SKM-1 (cell line): ENCODE data around the gene TLE4.
A peak's percentile ranks its signal among the peaks of the same experiment; 100 is the strongest.
"Not testable (repeated sequence)": the region's sequence is repeated elsewhere in the genome, so short reads cannot be mapped to it uniquely, and the experiment has no call there.

Experiments used
- DNase-seq: peaks from one replicate; lab custom pipeline; 2025; ENCODE audit not compliant: unreplicated experiment; lab: John Stamatoyannopoulos, UW

Gene TLE4

GRCh38 chr9:79630521-79631403 lies 59.0 kb downstream of the TLE4 start:
- DNase-seq, result no peak

GRCh38 chr9:79632060-79632459 lies 60.3 kb downstream of the TLE4 start:
- no peak for DNase-seq

- DNase-seq, result no peak
Measured at GRCh38 chr9:79632705-79633104, 60.9 kb downstream of the TLE4 start.

- DNase-seq, result no peak
Measured at GRCh38 chr9:79633558-79633957, 61.8 kb downstream of the TLE4 start.

- no peak for DNase-seq
Measured at GRCh38 chr9:79637177-79637925, 65.6 kb downstream of the TLE4 start.

- no peak for DNase-seq
Measured at GRCh38 chr9:79638806-79639205, 67.0 kb downstream of the TLE4 start.

- DNase-seq, result no peak
Measured at GRCh38 chr9:79639354-79639753, 67.6 kb downstream of the TLE4 start.

- not testable (repeated sequence) for DNase-seq
Measured at GRCh38 chr9:79640067-79640466, 68.3 kb downstream of the TLE4 start.

- no peak for DNase-seq
Measured at GRCh38 chr9:79641070-79641469, 69.3 kb downstream of the TLE4 start.

GRCh38 chr9:79642671-79643070 lies 70.9 kb downstream of the TLE4 start:
- DNase-seq, result no peak

GRCh38 chr9:79644048-79644447 lies 72.3 kb downstream of the TLE4 start:
- no peak for DNase-seq

- DNase-seq, result no peak
Measured at GRCh38 chr9:79644601-79645000, 72.8 kb downstream of the TLE4 start.

GRCh38 chr9:79645110-79645509 lies 73.3 kb downstream of the TLE4 start:
- DNase-seq, result no peak

- no peak for DNase-seq
Measured at GRCh38 chr9:79646096-79646495, 74.3 kb downstream of the TLE4 start.

GRCh38 chr9:79651251-79651795 lies 79.6 kb downstream of the TLE4 start:
- peak; percentile 48 for DNase-seq

GRCh38 chr9:79652598-79652997 lies 80.8 kb downstream of the TLE4 start:
- no peak for DNase-seq

- not testable (repeated sequence) for DNase-seq
Measured at GRCh38 chr9:79654591-79655382, 83.0 kb downstream of the TLE4 start.

GRCh38 chr9:79655551-79655950 lies 83.8 kb downstream of the TLE4 start:
- DNase-seq, result no peak

GRCh38 chr9:79656169-79656568 lies 84.4 kb downstream of the TLE4 start:
- no peak for DNase-seq

- DNase-seq, result no peak
Measured at GRCh38 chr9:79657891-79658290, 86.1 kb downstream of the TLE4 start.

GRCh38 chr9:79658926-79659325 lies 87.2 kb downstream of the TLE4 start:
- no peak for DNase-seq
